CD4-positive, alpha-beta T cell treated with Interleukin-15 for 1 hour (primary cell): Measurements from ENCODE around the gene KCNIP3.
"Not testable (repeated sequence)": the region's sequence is repeated elsewhere in the genome, so short reads cannot be mapped to it uniquely, and the experiment has no call there.

Source experiments
- DNase-seq: peaks from one replicate; pipeline ENCODE4 v3.0.0-alpha.2; 2020

The KCNIP3 gene

GRCh38 chr2:95427196-95427867 is 130.2 kb downstream of the KCNIP3 start:
- DNase-seq = not testable (repeated sequence)

DNA sequence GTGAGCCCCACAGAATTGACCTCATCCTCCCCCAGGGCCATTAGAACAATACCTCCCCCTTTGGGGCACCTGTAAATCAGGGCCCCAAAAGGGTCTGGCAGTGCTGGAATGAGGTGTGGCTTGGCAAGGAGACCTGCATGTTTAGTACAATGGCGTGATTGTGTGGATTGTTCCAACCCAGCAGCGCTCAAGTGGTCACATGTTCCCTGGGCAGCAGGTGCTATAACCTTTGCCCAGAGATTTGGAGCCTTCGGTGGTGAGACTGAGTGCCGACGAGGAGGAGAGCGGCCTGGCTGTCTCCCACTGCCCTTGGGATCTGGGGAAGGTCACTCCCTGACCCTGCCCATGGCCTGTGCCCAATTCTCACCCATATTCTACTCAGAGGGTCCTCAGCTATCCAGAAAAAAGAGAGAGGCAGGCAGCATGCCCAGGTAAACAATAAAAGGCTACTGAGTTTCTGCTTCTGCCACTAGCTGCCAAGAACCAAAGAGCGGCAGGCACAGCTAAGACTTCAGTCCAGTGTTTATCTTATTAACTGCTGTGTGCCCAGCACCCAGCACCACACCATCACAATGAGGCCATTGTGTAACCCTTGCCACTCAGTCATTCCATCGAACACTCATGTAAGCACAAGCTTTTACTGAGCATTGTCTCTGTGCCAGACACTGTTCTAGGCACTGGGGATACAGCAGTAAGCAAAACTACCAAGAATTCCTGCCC is 132.8 kb downstream of the KCNIP3 start:
- not testable (repeated sequence) for DNase-seq

- DNase-seq = not testable (repeated sequence)
Observed at GRCh38 chr2:95433373-95433772, 136.2 kb downstream of the KCNIP3 start.

- DNase-seq = not testable (repeated sequence)
Observed at GRCh38 chr2:95433973-95434372, 136.8 kb downstream of the KCNIP3 start.

DNA sequence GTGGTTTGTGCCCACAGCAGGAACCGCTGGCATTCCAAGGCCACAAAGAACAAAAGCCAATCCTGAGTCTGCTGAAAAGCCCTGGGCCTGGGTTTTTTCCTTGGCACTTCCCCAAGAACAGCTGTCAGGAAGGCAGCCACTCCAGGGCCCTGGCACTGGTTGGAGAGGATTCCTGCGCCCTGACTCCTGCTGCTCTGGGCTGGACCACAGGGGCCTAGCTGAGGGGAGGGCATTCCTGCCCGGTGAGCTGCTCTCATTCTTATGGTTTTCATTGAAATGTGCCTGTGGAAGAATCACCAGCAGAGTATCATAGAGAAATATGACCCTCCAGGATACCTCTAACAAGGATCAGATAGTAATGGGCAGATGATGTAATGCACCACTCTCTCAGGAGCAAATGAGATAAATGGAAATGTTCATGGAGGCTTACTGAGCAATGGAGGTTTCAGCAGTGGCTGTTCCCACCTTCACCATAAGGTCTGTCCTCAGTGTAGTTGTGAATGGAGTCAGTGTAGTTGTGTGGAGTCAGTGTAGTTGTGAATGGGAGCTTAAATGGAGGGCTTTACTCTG is 137.4 kb downstream of the KCNIP3 start:
- not testable (repeated sequence) for DNase-seq

- DNase-seq = not testable (repeated sequence)
Observed at GRCh38 chr2:95435162-95435871, 138.2 kb downstream of the KCNIP3 start.
